HEK293 (cell line): ENCODE measurements around the gene MAPK12.

ENCODE experiments used
- ATF2 ChIP-seq: fragments of 450-650 bp; formaldehyde crosslinking; IDR thresholded peaks from 2 replicates; pipeline ENCODE4 v1.5.1; 2016; ENCODE audit warnings: missing biosample characterization, missing genetic modification characterization, low read depth
- GFI1B ChIP-seq: fragments of 450-650 bp; formaldehyde crosslinking; IDR thresholded peaks from 2 replicates; pipeline ENCODE4 v1.5.1; 2016; ENCODE audit warnings: missing biosample characterization, missing genetic modification characterization
- HOXA7 ChIP-seq: sonication (generic); formaldehyde crosslinking; IDR thresholded peaks from 2 replicates; pipeline ENCODE4 v1.8.1; 2022; ENCODE audit warnings: missing genetic modification reagents, borderline replicate concordance
- HOXD13 ChIP-seq: sonication (generic); formaldehyde crosslinking; IDR thresholded peaks from 2 replicates; pipeline ENCODE4 v1.8.0; 2022; ENCODE audit warnings: missing genetic modification reagents, borderline replicate concordance
- KLF7 ChIP-seq: fragments of 450-650 bp; formaldehyde crosslinking; IDR thresholded peaks from 2 replicates; pipeline ENCODE4 v1.5.1; 2016; ENCODE audit warnings: missing biosample characterization, missing genetic modification characterization, borderline replicate concordance
- OSR2 ChIP-seq: fragments of 450-650 bp; formaldehyde crosslinking; IDR thresholded peaks from 2 replicates; pipeline ENCODE4 v1.5.1; 2016; ENCODE audit warnings: missing biosample characterization, missing genetic modification characterization
- SP3 ChIP-seq: fragments of 450-650 bp; formaldehyde crosslinking; IDR thresholded peaks from 2 replicates; pipeline ENCODE4 v1.5.1; 2016; ENCODE audit warnings: missing biosample characterization, missing genetic modification characterization
- ZBTB1 ChIP-seq: fragments of 450-650 bp; formaldehyde crosslinking; IDR thresholded peaks from 2 replicates; pipeline ENCODE4 v1.5.1; 2016; ENCODE audit warnings: missing biosample characterization, missing genetic modification characterization
- ZBTB21 ChIP-seq: fragments of 450-650 bp; formaldehyde crosslinking; IDR thresholded peaks from 2 replicates; pipeline ENCODE4 v1.5.1; 2017; ENCODE audit warnings: missing biosample characterization, missing genetic modification characterization
- ZBTB49 ChIP-seq: fragments of 450-650 bp; formaldehyde crosslinking; IDR thresholded peaks from 2 replicates; pipeline ENCODE4 v1.5.1; 2016; ENCODE audit warnings: missing biosample characterization, missing genetic modification characterization, low read depth
- ZBTB8A ChIP-seq: fragments of 450-650 bp; formaldehyde crosslinking; IDR thresholded peaks from 2 replicates; pipeline ENCODE4 v1.5.1; 2016; ENCODE audit warnings: missing biosample characterization, missing genetic modification characterization
- ZFP37 ChIP-seq: fragments of 450-650 bp; formaldehyde crosslinking; IDR thresholded peaks from 2 replicates; pipeline ENCODE4 v1.5.1; 2016; ENCODE audit warnings: missing biosample characterization, missing genetic modification characterization
- ZFP41 ChIP-seq: fragments of 450-650 bp; formaldehyde crosslinking; IDR thresholded peaks from 2 replicates; pipeline ENCODE4 v1.5.1; 2016; ENCODE audit warnings: missing biosample characterization, missing genetic modification characterization, borderline replicate concordance
- ZNF138 ChIP-seq: fragments of 450-650 bp; formaldehyde crosslinking; IDR thresholded peaks from 2 replicates; pipeline ENCODE4 v1.5.1; 2016; ENCODE audit warnings: missing biosample characterization, missing genetic modification characterization, borderline replicate concordance
- ZNF140 ChIP-seq: fragments of 450-650 bp; formaldehyde crosslinking; IDR thresholded peaks from 2 replicates; pipeline ENCODE4 v1.5.1; 2016; ENCODE audit warnings: missing biosample characterization, missing genetic modification characterization
- ZNF18 ChIP-seq: fragments of 450-650 bp; formaldehyde crosslinking; IDR thresholded peaks from 2 replicates; pipeline ENCODE4 v1.5.1; 2016; ENCODE audit warnings: missing biosample characterization, missing genetic modification characterization
- ZNF24 ChIP-seq: fragments of 450-650 bp; formaldehyde crosslinking; IDR thresholded peaks from 2 replicates; pipeline ENCODE4 v1.5.1; 2016; ENCODE audit warnings: missing biosample characterization, missing genetic modification characterization
- ZNF280C ChIP-seq: fragments of 450-650 bp; formaldehyde crosslinking; IDR thresholded peaks from 2 replicates; pipeline ENCODE4 v1.5.1; 2016; ENCODE audit warnings: missing biosample characterization, missing genetic modification characterization
- ZNF292 ChIP-seq: fragments of 450-650 bp; formaldehyde crosslinking; IDR thresholded peaks from 2 replicates; pipeline ENCODE4 v1.5.1; 2016; ENCODE audit warnings: low read depth, missing biosample characterization, missing genetic modification characterization, borderline replicate concordance
- ZNF341 ChIP-seq: fragments of 450-650 bp; formaldehyde crosslinking; IDR thresholded peaks from 2 replicates; pipeline ENCODE4; 2016; ENCODE audit warnings: low read depth, missing biosample characterization, missing genetic modification characterization
- ZNF394 ChIP-seq: fragments of 450-650 bp; formaldehyde crosslinking; IDR thresholded peaks from 2 replicates; pipeline ENCODE4 v1.5.1; 2016; ENCODE audit warnings: missing biosample characterization, missing genetic modification characterization, mild to moderate bottlenecking, moderate library complexity, borderline replicate concordance
- ZNF510 ChIP-seq: fragments of 450-650 bp; formaldehyde crosslinking; IDR thresholded peaks from 2 replicates; pipeline ENCODE4 v1.5.1; 2018; ENCODE audit warnings: mild to moderate bottlenecking, missing genetic modification characterization, missing biosample characterization; ENCODE audit not compliant: insufficient replicate concordance
- ZNF548 ChIP-seq: fragments of 450-650 bp; formaldehyde crosslinking; IDR thresholded peaks from 2 replicates; pipeline ENCODE4 v1.5.1; 2016; ENCODE audit warnings: missing biosample characterization, missing genetic modification characterization
- ZNF558 ChIP-seq: fragments of 450-650 bp; formaldehyde crosslinking; IDR thresholded peaks from 2 replicates; pipeline ENCODE4 v1.5.1; 2016; ENCODE audit warnings: missing biosample characterization, missing genetic modification characterization
- ZNF580 ChIP-seq: fragments of 450-650 bp; formaldehyde crosslinking; IDR thresholded peaks from 2 replicates; pipeline ENCODE4 v1.5.1; 2016; ENCODE audit warnings: missing biosample characterization, missing genetic modification characterization
- ZNF76 ChIP-seq: fragments of 450-650 bp; formaldehyde crosslinking; IDR thresholded peaks from 2 replicates; pipeline ENCODE4; 2016; ENCODE audit warnings: low read depth, missing biosample characterization, missing genetic modification characterization, borderline replicate concordance
- ZSCAN23 ChIP-seq: fragments of 450-650 bp; formaldehyde crosslinking; IDR thresholded peaks from 2 replicates; pipeline ENCODE4 v1.5.1; 2016; ENCODE audit warnings: missing biosample characterization, missing genetic modification characterization
- TF ChIP-seq, protein P1 (sequence below): fragments of 450-650 bp; formaldehyde crosslinking; IDR thresholded peaks from 2 replicates; pipeline ENCODE4 v1.5.1; 2016; ENCODE audit warnings: missing biosample characterization, missing genetic modification characterization

MAPK12 gene

DNA sequence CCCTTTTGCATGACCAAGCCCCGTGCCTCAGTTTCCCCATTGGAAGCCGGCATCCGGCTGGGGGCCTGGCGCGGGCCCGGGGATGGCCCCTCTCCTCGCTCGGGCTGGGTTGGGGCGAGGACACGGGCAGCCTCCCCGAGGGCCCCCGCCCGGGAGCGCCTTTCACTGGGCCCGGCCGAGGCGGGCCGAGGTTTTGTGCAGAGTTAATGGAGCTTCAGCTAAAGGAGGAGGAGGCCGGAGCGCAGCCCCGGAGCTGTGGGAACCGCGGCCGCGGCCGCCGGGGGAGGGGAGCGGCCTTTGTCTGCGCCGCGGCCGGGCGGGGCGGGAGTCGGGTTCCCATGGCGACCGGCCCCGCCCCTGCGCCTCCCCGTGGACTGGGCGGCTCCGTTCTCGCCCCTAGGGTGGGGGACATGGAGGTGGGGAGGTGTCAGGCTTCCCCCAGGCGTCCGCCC, 10.1 kb upstream of the MAPK12 start (continued):
- no peak for TF ChIP-seq ZNF24 (tag by site-specific recombination)
- TF ChIP-seq ZNF394 (tag by site-specific recombination), result no peak
- no peak for TF ChIP-seq ZNF140 (tag by site-specific recombination)
- no peak for TF ChIP-seq ZBTB1 (tag by site-specific recombination)
- no peak for TF ChIP-seq HOXA7
- TF ChIP-seq ZNF558 (tag by site-specific recombination), result no peak
- TF ChIP-seq ZNF76 (tag by site-specific recombination), result no peak
- no peak for TF ChIP-seq ZNF548 (tag by site-specific recombination)
- TF ChIP-seq ZSCAN23 (tag by site-specific recombination), result no peak
- no peak for TF ChIP-seq ZNF580 (tag by site-specific recombination)
- no peak for TF ChIP-seq ZNF138
- TF ChIP-seq ZFP41 (tag by site-specific recombination), result no peak
- TF ChIP-seq ZNF510 (tag by site-specific recombination), result no peak
- no peak for TF ChIP-seq ZNF280C (tag by site-specific recombination)
- no peak for TF ChIP-seq ZNF292 (tag by site-specific recombination)
- peak; percentile 87 for TF ChIP-seq ZBTB8A (tag by site-specific recombination)
- no peak for TF ChIP-seq ATF2 (tag by site-specific recombination)
- peak; percentile 54 for TF ChIP-seq SP3 (tag by site-specific recombination)
- no peak for TF ChIP-seq OSR2
- no peak for TF ChIP-seq HOXD13 (CRISPR knock-in tag)
- TF ChIP-seq, protein P1, sequence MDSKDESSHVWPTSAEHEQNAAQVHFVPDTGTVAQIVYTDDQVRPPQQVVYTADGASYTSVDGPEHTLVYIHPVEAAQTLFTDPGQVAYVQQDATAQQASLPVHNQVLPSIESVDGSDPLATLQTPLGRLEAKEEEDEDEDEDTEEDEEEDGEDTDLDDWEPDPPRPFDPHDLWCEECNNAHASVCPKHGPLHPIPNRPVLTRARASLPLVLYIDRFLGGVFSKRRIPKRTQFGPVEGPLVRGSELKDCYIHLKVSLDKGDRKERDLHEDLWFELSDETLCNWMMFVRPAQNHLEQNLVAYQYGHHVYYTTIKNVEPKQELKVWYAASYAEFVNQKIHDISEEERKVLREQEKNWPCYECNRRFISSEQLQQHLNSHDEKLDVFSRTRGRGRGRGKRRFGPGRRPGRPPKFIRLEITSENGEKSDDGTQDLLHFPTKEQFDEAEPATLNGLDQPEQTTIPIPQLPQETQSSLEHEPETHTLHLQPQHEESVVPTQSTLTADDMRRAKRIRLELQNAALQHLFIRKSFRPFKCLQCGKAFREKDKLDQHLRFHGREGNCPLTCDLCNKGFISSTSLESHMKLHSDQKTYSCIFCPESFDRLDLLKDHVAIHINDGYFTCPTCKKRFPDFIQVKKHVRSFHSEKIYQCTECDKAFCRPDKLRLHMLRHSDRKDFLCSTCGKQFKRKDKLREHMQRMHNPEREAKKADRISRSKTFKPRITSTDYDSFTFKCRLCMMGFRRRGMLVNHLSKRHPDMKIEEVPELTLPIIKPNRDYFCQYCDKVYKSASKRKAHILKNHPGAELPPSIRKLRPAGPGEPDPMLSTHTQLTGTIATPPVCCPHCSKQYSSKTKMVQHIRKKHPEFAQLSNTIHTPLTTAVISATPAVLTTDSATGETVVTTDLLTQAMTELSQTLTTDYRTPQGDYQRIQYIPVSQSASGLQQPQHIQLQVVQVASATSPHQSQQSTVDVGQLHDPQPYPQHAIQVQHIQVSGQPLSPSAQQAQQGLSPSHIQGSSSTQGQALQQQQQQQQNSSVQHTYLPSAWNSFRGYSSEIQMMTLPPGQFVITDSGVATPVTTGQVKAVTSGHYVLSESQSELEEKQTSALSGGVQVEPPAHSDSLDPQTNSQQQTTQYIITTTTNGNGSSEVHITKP (tag by site-specific recombination), result peak; percentile 14; the same call in 1 of the 2 replicates
- no peak for TF ChIP-seq ZBTB49 (tag by site-specific recombination)
- TF ChIP-seq ZNF18 (tag by site-specific recombination), result no peak
- TF ChIP-seq ZFP37 (tag by site-specific recombination), result no peak
- TF ChIP-seq GFI1B (tag by site-specific recombination), result no peak
- no peak; the same call in 1 of the 2 replicates for TF ChIP-seq KLF7 (tag by site-specific recombination)
- TF ChIP-seq ZBTB21 (tag by site-specific recombination), result no peak
- TF ChIP-seq ZNF341 (tag by site-specific recombination), result peak; percentile 61
- TF ChIP-seq, all 188 proteins: peak for 18
